H9 (cell line): ENCODE measurements around the gene JARID2. TPM values are rescaled to one million over a fixed set of nuclear protein-coding genes. Genes with fewer than 3 reads are reported as not detected.

ENCODE experiments used
- DNase-seq: peaks from one replicate; pipeline ENCODE4 v3.0.0-alpha.2; 2017
- H2AFZ ChIP-seq: one replicate; pipeline ENCODE4 v1.6.1; 2013; ENCODE audit warnings: mild to moderate bottlenecking, low read length, control low read depth, moderate library complexity
- H2AK5ac ChIP-seq: 2 replicates; pipeline ENCODE4 v1.6.1; 2013; ENCODE audit warnings: low read length, control low read depth, mixed read lengths; ENCODE audit not compliant: insufficient read length
- H2BK120ac ChIP-seq: one replicate; pipeline ENCODE4 v1.6.1; 2013; ENCODE audit warnings: low read depth, mild to moderate bottlenecking, low read length, control low read depth, inconsistent platforms; ENCODE audit not compliant: poor library complexity, severe bottlenecking
- H2BK12ac ChIP-seq: 2 replicates; pipeline ENCODE4 v1.6.1; 2013; ENCODE audit warnings: low read length, control low read depth, mixed read lengths, low read depth; ENCODE audit not compliant: insufficient read length
- H2BK15ac ChIP-seq: 2 replicates; pipeline ENCODE4 v1.6.1; 2013; ENCODE audit warnings: low read depth, low read length, control low read depth
- H2BK20ac ChIP-seq: one replicate; pipeline ENCODE4 v1.6.1; 2013; ENCODE audit warnings: low read depth, mild to moderate bottlenecking, low read length, control low read depth, inconsistent platforms; ENCODE audit not compliant: poor library complexity, severe bottlenecking
- H2BK5ac ChIP-seq: 2 replicates; pipeline ENCODE4 v1.6.1; 2013; ENCODE audit warnings: low read length, control low read depth, mixed read lengths; ENCODE audit not compliant: insufficient read length
- H3K14ac ChIP-seq: 2 replicates; pipeline ENCODE4 v1.6.1; 2013; ENCODE audit warnings: low read length, control low read depth; ENCODE audit not compliant: insufficient read depth
- H3K18ac ChIP-seq: 2 replicates; pipeline ENCODE4 v1.6.1; 2013; ENCODE audit warnings: low read depth, mild to moderate bottlenecking, mixed read lengths, low read length, control low read depth; ENCODE audit not compliant: insufficient read length
- H3K23ac ChIP-seq: 2 replicates; pipeline ENCODE4 v1.6.1; 2013; ENCODE audit warnings: low read length, control low read depth, mixed read lengths, low read depth; ENCODE audit not compliant: insufficient read length
- H3K23me2 ChIP-seq: 2 replicates; pipeline ENCODE4 v1.6.1; 2013; ENCODE audit warnings: low read depth, mild to moderate bottlenecking, mixed read lengths, low read length, control low read depth; ENCODE audit not compliant: insufficient read length, poor library complexity, severe bottlenecking
- H3K27ac ChIP-seq: 2 replicates; pipeline ENCODE4 v1.5.1; 2013; ENCODE audit warnings: low read length, control low read depth, mixed read lengths, low read depth; ENCODE audit not compliant: insufficient read length
- H3K27me3 ChIP-seq: 2 replicates; pipeline ENCODE4 v1.6.1; 2013; ENCODE audit warnings: low read length, control low read depth, inconsistent platforms; ENCODE audit not compliant: insufficient read depth
- H3K4ac ChIP-seq: 2 replicates; pipeline ENCODE4 v1.6.1; 2013; ENCODE audit warnings: low read depth, mild to moderate bottlenecking, control low read depth, inconsistent platforms, low read length, moderate library complexity
- H3K4me1 ChIP-seq: 2 replicates; pipeline ENCODE4 v1.6.1; 2013; ENCODE audit warnings: low read length, control low read depth, inconsistent platforms; ENCODE audit not compliant: insufficient read depth
- H3K4me2 ChIP-seq: 2 replicates; pipeline ENCODE4 v1.6.1; 2013; ENCODE audit warnings: low read length, control low read depth, mixed read lengths; ENCODE audit not compliant: insufficient read length, insufficient read depth
- H3K56ac ChIP-seq: 2 replicates; pipeline ENCODE4 v1.6.1; 2013; ENCODE audit warnings: low read depth, mild to moderate bottlenecking, mixed read lengths, low read length, control low read depth; ENCODE audit not compliant: insufficient read length
- H3K79me1 ChIP-seq: 2 replicates; pipeline ENCODE4 v1.6.1; 2013; ENCODE audit warnings: low read depth, mild to moderate bottlenecking, moderate library complexity, low read length, control low read depth, inconsistent platforms; ENCODE audit not compliant: insufficient read depth, poor library complexity, severe bottlenecking
- H3K79me2 ChIP-seq: 2 replicates; pipeline ENCODE4 v1.6.1; 2013; ENCODE audit warnings: low read length, control low read depth, inconsistent platforms; ENCODE audit not compliant: insufficient read depth
- H3K9ac ChIP-seq: 2 replicates; pipeline ENCODE4 v1.6.1; 2013; ENCODE audit warnings: low read length, control low read depth, mixed read lengths; ENCODE audit not compliant: insufficient read length; ENCODE audit errors: extremely low read depth
- H3K9me3 ChIP-seq: one replicate; pipeline ENCODE4 v1.6.1; 2013; ENCODE audit warnings: low read depth, low read length, inconsistent platforms; ENCODE audit not compliant: control insufficient read depth
- H3T11ph ChIP-seq: one replicate; pipeline ENCODE4 v1.6.1; 2013; ENCODE audit warnings: mild to moderate bottlenecking, low read length, control low read depth, inconsistent platforms
- H4K20me1 ChIP-seq: one replicate; pipeline ENCODE4 v1.6.1; 2013; ENCODE audit not compliant: control insufficient read depth, insufficient read length, insufficient read depth
- H4K5ac ChIP-seq: 2 replicates; pipeline ENCODE4 v1.6.1; 2013; ENCODE audit warnings: low read depth, mild to moderate bottlenecking, mixed read lengths, low read length, control low read depth; ENCODE audit not compliant: insufficient read length
- H4K8ac ChIP-seq: replicated peaks from 2 replicates; pipeline ENCODE4 v1.6.1; 2013; ENCODE audit warnings: low read length, control low read depth, mixed read lengths, low read depth; ENCODE audit not compliant: insufficient read length
- H4K91ac ChIP-seq: 2 replicates; pipeline ENCODE4 v1.6.1; 2013; ENCODE audit warnings: low read depth, mild to moderate bottlenecking, moderate library complexity, mixed read lengths, low read length, control low read depth; ENCODE audit not compliant: insufficient read length
- H3K27ac Mint-ChIP-seq, 3 experiments: 2 replicates in 2 of 3; 3 replicates in 1 of 3; pipeline ENCODE4 v1.8.0; 2020 to 2021; ENCODE audit warnings: mixed read lengths in 3 of 3, mild to moderate bottlenecking in 1 of 3, moderate library complexity in 1 of 3
- H3K27me3 Mint-ChIP-seq: 2 replicates; pipeline ENCODE4 v1.8.0; 2021; ENCODE audit warnings: low read depth, mild to moderate bottlenecking, moderate library complexity, mixed read lengths
- H3K36me3 Mint-ChIP-seq, 3 experiments: 2 replicates in 2 of 3; 3 replicates in 1 of 3; pipeline ENCODE4 v1.8.0; 2020 to 2021; ENCODE audit warnings: low read depth in 3 of 3, mixed read lengths in 3 of 3; ENCODE audit not compliant: insufficient read depth in 1 of 3
- H3K4me1 Mint-ChIP-seq, 2 experiments: 2 replicates each; pipeline ENCODE4 v1.8.0; 2020; ENCODE audit warnings: mixed read lengths in 2 of 2
- H3K4me3 Mint-ChIP-seq, 2 experiments: 2 replicates in 1 of 2; 3 replicates in 1 of 2; pipeline ENCODE4 v1.8.0; 2020 to 2021; ENCODE audit warnings: mild to moderate bottlenecking in 2 of 2, mixed read lengths in 2 of 2, moderate library complexity in 1 of 2
- H3K9me3 Mint-ChIP-seq, 2 experiments: 2 replicates in 1 of 2; 3 replicates in 1 of 2; pipeline ENCODE4 v1.8.0; 2020; ENCODE audit warnings: mild to moderate bottlenecking in 2 of 2, mixed read lengths in 2 of 2, moderate library complexity in 1 of 2
- whole genome bisulfite sequencing: extraction: QIAGEN DNeasy Blood & Tissue Kit; methylation state at CpG from one replicate; pipeline ENCODE4 v1.1.7; 2013; ENCODE audit warnings: missing lambda C conversion rate, low lambda C conversion rate, mixed read lengths; ENCODE audit not compliant: insufficient read length; ENCODE audit errors: extremely low coverage; 5-methylcytosine and 5-hydroxymethylcytosine counted together
- total RNA-seq: library from RNA; stranded (reverse); gene quantifications from 2 replicates; pipeline ENCODE4 v1.2.1, GENCODE V29; 2021
- TF ChIP-seq, protein P1 (sequence below): fragments of 200-600 bp; sonication (generic); conservative IDR thresholded peaks from 3 replicates; pipeline ENCODE4 v1.8.0; 2021; ENCODE audit warnings: antibody characterized with exemption, mild to moderate bottlenecking

Gene JARID2
- total RNA-seq, 1 experiment from 2014 or later, result 174 TPM

DNA sequence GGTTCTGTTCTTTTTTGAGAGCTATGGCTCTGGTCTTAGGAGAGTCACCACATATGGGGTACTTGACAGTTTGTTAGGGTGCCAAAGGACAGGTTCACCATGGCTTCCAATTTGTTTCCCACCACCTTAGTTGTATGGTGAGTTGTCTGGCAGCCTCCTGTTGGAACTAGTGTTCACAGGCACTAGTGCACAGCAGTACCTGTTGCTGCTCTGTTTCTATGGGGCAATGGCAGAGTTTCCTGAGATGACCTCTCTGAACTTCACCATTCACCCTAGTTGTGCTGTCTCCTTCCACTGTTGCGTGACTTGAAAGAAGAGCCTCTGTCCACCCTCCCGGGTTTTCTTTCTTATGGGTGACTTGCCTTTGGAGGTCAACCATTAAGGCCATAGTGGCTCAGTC, 129.1 kb downstream of the JARID2 start:
- no peak overlapping the region for H3K4me3 Mint-ChIP-seq

More for the DNA sequence above, 129.1 kb downstream of the JARID2 start:
- Histone ChIP-seq H3K27ac (no peak overlapping the region), H2BK20ac (no peak overlapping the region), H2BK5ac (no peak overlapping the region), H3K9ac (no peak overlapping the region), H2AFZ (no peak overlapping the region), H2BK12ac (no peak overlapping the region), H3K79me1 (no peaks in the 10 kb centered on the region), H2BK120ac (no peak overlapping the region), H3K14ac (no peak overlapping the region), H3K56ac (no peak overlapping the region), H3K79me2 (peaks cover 96% of the 10 kb centered on the region), H4K20me1 (no peaks in the 10 kb centered on the region), H4K5ac (no peak overlapping the region), H3K23ac (no peak overlapping the region), H4K8ac (no peak overlapping the region), H2BK15ac (no peak overlapping the region), H3K4me1 (peaks cover 18% of the 10 kb centered on the region), H3K27me3 (no peaks in the 10 kb centered on the region), H2AK5ac (no peak overlapping the region), H3K4me2 (no peak overlapping the region), H3K4ac (no peak overlapping the region), H3K18ac (no peak overlapping the region), H3T11ph (no peak overlapping the region), H3K23me2 (no peaks in the 10 kb centered on the region), H4K91ac (no peak overlapping the region), H3K9me3 (no peaks in the 10 kb centered on the region)
- H3K4me1 Mint-ChIP-seq, result peaks cover 41 to 51% of the 10 kb centered on the region in 2 experiments
- no peaks in the 10 kb centered on the region for H3K9me3 Mint-ChIP-seq
- WGBS, result no CpG with 5 or more reads among the region's 2 CpGs
- TF ChIP-seq, protein P1, sequence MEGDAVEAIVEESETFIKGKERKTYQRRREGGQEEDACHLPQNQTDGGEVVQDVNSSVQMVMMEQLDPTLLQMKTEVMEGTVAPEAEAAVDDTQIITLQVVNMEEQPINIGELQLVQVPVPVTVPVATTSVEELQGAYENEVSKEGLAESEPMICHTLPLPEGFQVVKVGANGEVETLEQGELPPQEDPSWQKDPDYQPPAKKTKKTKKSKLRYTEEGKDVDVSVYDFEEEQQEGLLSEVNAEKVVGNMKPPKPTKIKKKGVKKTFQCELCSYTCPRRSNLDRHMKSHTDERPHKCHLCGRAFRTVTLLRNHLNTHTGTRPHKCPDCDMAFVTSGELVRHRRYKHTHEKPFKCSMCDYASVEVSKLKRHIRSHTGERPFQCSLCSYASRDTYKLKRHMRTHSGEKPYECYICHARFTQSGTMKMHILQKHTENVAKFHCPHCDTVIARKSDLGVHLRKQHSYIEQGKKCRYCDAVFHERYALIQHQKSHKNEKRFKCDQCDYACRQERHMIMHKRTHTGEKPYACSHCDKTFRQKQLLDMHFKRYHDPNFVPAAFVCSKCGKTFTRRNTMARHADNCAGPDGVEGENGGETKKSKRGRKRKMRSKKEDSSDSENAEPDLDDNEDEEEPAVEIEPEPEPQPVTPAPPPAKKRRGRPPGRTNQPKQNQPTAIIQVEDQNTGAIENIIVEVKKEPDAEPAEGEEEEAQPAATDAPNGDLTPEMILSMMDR, result no peak
- DNase-seq, result no peak
- no peak overlapping the region for H3K27ac Mint-ChIP-seq
- H3K36me3 Mint-ChIP-seq, result peaks cover 0 to 27% (median 6%) of the 10 kb centered on the region in 3 experiments; a peak in 5 of 7 replicates
- no peaks in the 10 kb centered on the region for H3K27me3 Mint-ChIP-seq
